Omental fat pad (tissue), 4 donors: Measurements from ENCODE around the gene BRD9. TPM values are rescaled to one million over a fixed set of nuclear protein-coding genes. Genes with fewer than 3 reads are reported as not detected.

Source experiments
- ATAC-seq: fragments of 150-250 bp; one replicate; pipeline ENCODE4 v1.9.1; 2016; ENCODE audit warnings: mild to moderate bottlenecking, moderate library complexity; ENCODE audit not compliant: low FRiP score
- DNase-seq: peaks from one replicate; pipeline ENCODE4 v3.0.0-alpha.2; 2019; ENCODE audit warnings: low spot score
- CTCF ChIP-seq, 3 donors: fragments of 450-650 bp; IDR thresholded peaks; one replicate each; pipeline ENCODE4 v1.5.1; 2016 to 2017; ENCODE audit warnings: antibody characterized with exemption in 3 of 3, mild to moderate bottlenecking in 3 of 3, moderate library complexity in 2 of 3
- total RNA-seq, 4 donors: library from RNA; depleted of rRNA; stranded (reverse); fragments of >200 nt; gene quantifications; one replicate each; pipeline ENCODE4 v1.1.0, GENCODE V29; 2016

BRD9 gene
- total RNA-seq, 4 donors from 2014 or later: 24.0 to 53.2 (median 36.7) TPM

GRCh38 chr5:872301-872700, 20.3 kb downstream of the BRD9 start:
- no peak for TF ChIP-seq CTCF (IDR thresholded peaks at IDR 0.05)
- ATAC-seq (no peak), DNase-seq (no peak)

GRCh38 chr5:871596-872298, 20.9 kb downstream of the BRD9 start:
- TF ChIP-seq CTCF (IDR thresholded peaks at IDR 0.05): no peak
- ATAC-seq: no peak
- DNase-seq: no peak

- no peak for TF ChIP-seq CTCF (IDR thresholded peaks at IDR 0.05)
- ATAC-seq: no peak
- DNase-seq: no peak
These were observed 21.6 kb downstream of the BRD9 start for GRCh38 chr5:870956-871355.

- DNase-seq (no peak), ATAC-seq (no peak)
- no peak for TF ChIP-seq CTCF (IDR thresholded peaks at IDR 0.05)
These were observed 24.0 kb downstream of the BRD9 start for GRCh38 chr5:868428-869135.

- ATAC-seq (no peak), DNase-seq (no peak)
- TF ChIP-seq CTCF (IDR thresholded peaks at IDR 0.05): no peak
These were observed 25.2 kb downstream of the BRD9 start for GRCh38 chr5:867300-867870.

GRCh38 chr5:865771-866170, 26.8 kb downstream of the BRD9 start:
- ATAC-seq (no peak), DNase-seq (no peak)
- no peak for TF ChIP-seq CTCF (IDR thresholded peaks at IDR 0.05)
